Endothelial cell of umbilical vein (primary cell): ENCODE data around the gene C12orf60. TPM values are rescaled to one million over a fixed set of nuclear protein-coding genes. Genes with fewer than 3 reads are reported as not detected.

Experiments used
- BruUV-seq: library from RNA; stranded (reverse); fragments of 400-500 nt; replicated peaks from 2 replicates; lab custom pipeline; 2021; lab: Mats Ljungman, UMichigan
- CTCF ChIA-PET: fragments of 300-600, 350-600 bp; sonication (Branson Sonifier 250); formaldehyde crosslinking; loops from one replicate; lab custom pipeline; 2021; ENCODE audit warnings: antibody characterized with exemption, inconsistent platforms; lab: Charles Lee
- POLR2A ChIA-PET: fragments of 300-600, 350-600 bp; sonication (Branson Sonifier 250); formaldehyde crosslinking; loops from one replicate; lab custom pipeline; 2021; ENCODE audit warnings: antibody characterized with exemption, inconsistent platforms; lab: Charles Lee
- DNase-seq: peaks from one replicate; pipeline ENCODE4 v3.0.0-alpha.2; 2011; ENCODE audit warnings: low read depth, low spot score
- FAIRE-seq: peaks from 2 replicates; lab custom pipeline; 2011; peaks lifted over from hg19 to GRCh38; lab: Jason Lieb, UNC
- H2AFZ ChIP-seq: 2 replicates; pipeline ENCODE4 v1.6.0; 2012; ENCODE audit warnings: low read depth, low read length, control low read depth, inconsistent platforms
- H3K27ac ChIP-seq: 2 replicates; pipeline ENCODE4 v1.5.1; 2011; ENCODE audit warnings: low read depth, mild to moderate bottlenecking, control low read depth, low read length, moderate library complexity; ENCODE audit not compliant: insufficient read depth
- H3K27me3 ChIP-seq, 2 experiments: 2 replicates each; pipeline versions ENCODE4 v1.6.0 to v1.6.1; 2011; ENCODE audit warnings: low read length in 2 of 2, mixed read lengths in 1 of 2; ENCODE audit not compliant: control insufficient read depth in 2 of 2, insufficient read depth in 2 of 2
- H3K36me3 ChIP-seq, 2 experiments: 2 replicates in 1 of 2; 3 replicates in 1 of 2; pipeline ENCODE4 v1.5.1; 2011; ENCODE audit warnings: low read length in 2 of 2, mild to moderate bottlenecking in 1 of 2, moderate library complexity in 1 of 2; ENCODE audit not compliant: control insufficient read depth in 2 of 2, insufficient read depth in 2 of 2; ENCODE audit errors: extremely low read depth in 1 of 2
- H3K4me1 ChIP-seq: 3 replicates; pipeline ENCODE4 v1.5.1; 2011; ENCODE audit warnings: mild to moderate bottlenecking, low read length; ENCODE audit not compliant: control insufficient read depth, insufficient read depth; ENCODE audit errors: extremely low read depth
- H3K4me2 ChIP-seq: 2 replicates; pipeline ENCODE4 v1.6.1; 2011; ENCODE audit warnings: low read length, control low read depth, mixed read lengths; ENCODE audit not compliant: insufficient read depth
- H3K4me3 ChIP-seq, 3 experiments: fragments of 200-600 bp in 1 of 3; sonication (generic), shearing (Covaris generic) in 1 of 3; replicated peaks in 1 of 3; 2 replicates each; pipeline ENCODE4 v1.5.1; 2011 to 2016; ENCODE audit warnings: control low read depth in 3 of 3, low read length in 3 of 3, mild to moderate bottlenecking in 2 of 3, inconsistent platforms in 1 of 3, low read depth in 1 of 3, moderate library complexity in 1 of 3; ENCODE audit not compliant: insufficient read depth in 1 of 3
- H3K79me2 ChIP-seq: 2 replicates; pipeline ENCODE4 v1.6.0; 2012; ENCODE audit warnings: low read length, inconsistent platforms; ENCODE audit not compliant: control insufficient read depth, insufficient read depth
- H3K9ac ChIP-seq: replicated peaks from 2 replicates; pipeline ENCODE3; 2011; ENCODE audit warnings: low read length, control low read depth; ENCODE audit not compliant: insufficient read depth; ENCODE audit errors: extremely low read depth
- H3K9me1 ChIP-seq: replicated peaks from 3 replicates; pipeline ENCODE4 v1.6.0; 2011; ENCODE audit warnings: mild to moderate bottlenecking, low read length; ENCODE audit not compliant: control insufficient read depth, insufficient read depth; ENCODE audit errors: extremely low read depth
- H3K9me3 ChIP-seq: replicated peaks from 2 replicates; pipeline ENCODE4 v1.5.1; 2012; ENCODE audit warnings: low read length, inconsistent platforms; ENCODE audit not compliant: control insufficient read depth, insufficient read depth
- H4K20me1 ChIP-seq: replicated peaks from 2 replicates; pipeline ENCODE3; 2011; ENCODE audit warnings: mild to moderate bottlenecking, low read length; ENCODE audit not compliant: control insufficient read depth, insufficient read depth; ENCODE audit errors: extremely low read depth
- CTCF ChIP-seq, 2 donors: IDR thresholded peaks; 1 replicate in 1 of 2; 2 replicates in 1 of 2; pipeline ENCODE4 v1.5.1; 2011; ENCODE audit warnings: low read length in 2 of 2, mild to moderate bottlenecking in 2 of 2, moderate library complexity in 2 of 2, control low read depth in 1 of 2, inconsistent platforms in 1 of 2, low read depth in 1 of 2; ENCODE audit not compliant: insufficient read depth in 1 of 2; ENCODE audit errors: extremely low read depth in 1 of 2
- EZH2 ChIP-seq: IDR thresholded peaks from 2 replicates; pipeline ENCODE4 v1.6.1; 2012; ENCODE audit warnings: borderline replicate concordance, low read depth, mild to moderate bottlenecking, moderate library complexity, low read length, inconsistent platforms; ENCODE audit not compliant: severe bottlenecking
- FOS ChIP-seq: IDR thresholded peaks from 2 replicates; pipeline ENCODE4 v1.6.1; 2011; ENCODE audit warnings: mild to moderate bottlenecking, low read length, moderate library complexity, borderline replicate concordance; ENCODE audit not compliant: insufficient read depth
- GATA2 ChIP-seq: IDR thresholded peaks from 2 replicates; pipeline ENCODE4 v1.7.0; 2011; ENCODE audit warnings: low read depth, mild to moderate bottlenecking, moderate library complexity, mixed read lengths, low read length; ENCODE audit not compliant: insufficient read length, insufficient read depth
- JUN ChIP-seq: IDR thresholded peaks from 2 replicates; pipeline ENCODE4 v1.6.1; 2011; ENCODE audit warnings: borderline replicate concordance, low read depth; ENCODE audit not compliant: insufficient read length, insufficient read depth
- MAX ChIP-seq: IDR thresholded peaks from 2 replicates; pipeline ENCODE4 v1.6.1; 2011; ENCODE audit not compliant: insufficient read depth, insufficient read length
- MYC ChIP-seq: IDR thresholded peaks from one replicate; pipeline ENCODE4 v1.6.1; 2011; ENCODE audit warnings: mild to moderate bottlenecking, low read depth, low read length
- POLR2A ChIP-seq: IDR thresholded peaks from 2 replicates; pipeline ENCODE4 v1.6.1; 2012; ENCODE audit warnings: low read depth, mild to moderate bottlenecking, control low read depth, low read length
- POLR2AphosphoS5 ChIP-seq: IDR thresholded peaks from 2 replicates; pipeline ENCODE4 v1.6.1; 2012; ENCODE audit warnings: low read depth, mild to moderate bottlenecking, control low read depth, low read length, moderate library complexity; ENCODE audit not compliant: insufficient read depth
- dilution Hi-C: fragments of 300-500 bp; cut with MboI; formaldehyde crosslinking; loops from one replicate; pipeline ENCODE4 v1.15.0; 2019; ENCODE audit warnings: low sequenced_read_pairs; ENCODE audit not compliant: extremely low pct_ligation_motif_present
- intact Hi-C: fragments of 100-400 bp; cut with micrococcal nuclease; formaldehyde crosslinking; loops from one replicate; pipeline ENCODE4 v1.10.0; 2022
- polyA plus RNA-seq, 4 experiments: library from polyadenylated mRNA; depleted of rRNA in 3 of 4; stranded (reverse) in 3 of 4; unstranded in 1 of 4; fragments of >200 nt; gene quantifications; 2 replicates each; pipeline versions ENCODE4 v1.2.1 to v1.2.3, GENCODE V29; 2011 to 2012; ENCODE audit warnings: missing spikeins in 1 of 4
- total RNA-seq: library from RNA; stranded (reverse); gene quantifications from 2 replicates; pipeline ENCODE4 v1.2.3, GENCODE V29; 2021

Gene C12orf60
- total and polyA plus RNA-seq, 2 donors (not counting 3 experiments of a cell fraction or from before 2014, with no cell fraction given), result 0.52 to 1.3 TPM

- no TSS peak for BruUV-seq
- intact Hi-C loops (no loop called here), dilution Hi-C loops (no loop called here)
- TF ChIP-seq FOS, result no peak
- no peak for TF ChIP-seq MYC
- no peak for TF ChIP-seq CTCF (IDR thresholded peaks at IDR 0.05; ENCODE audit: extremely low read depth in 1 of 2, insufficient read depth in 1 of 2, low read depth in 1 of 2, low read length in 2 of 2)
- no peak for TF ChIP-seq POLR2AphosphoS5
- TF ChIP-seq MAX, result no peak
- no peak for TF ChIP-seq GATA2
- TF ChIP-seq JUN, result no peak
- no peak for TF ChIP-seq POLR2A
- TF ChIP-seq EZH2, result no peak
- CTCF ChIA-PET, result no interaction called here
- H3K27ac ChIP-seq, result no peak overlapping the region
- FAIRE-seq, result no peak
- H3K4me2 ChIP-seq, result no peak overlapping the region
- DNase-seq, result no peak
- H3K4me1 ChIP-seq, result peaks cover 6% of the 10 kb centered on the region
- H3K27me3 ChIP-seq, result no peaks in the 10 kb centered on the region
- no peak overlapping the region for H2AFZ ChIP-seq
- no peak overlapping the region for H3K4me3 ChIP-seq
- no peaks in the 10 kb centered on the region for H3K9me1 ChIP-seq
- POLR2A ChIA-PET, result no interaction called here
- no peaks in the 10 kb centered on the region for H3K36me3 ChIP-seq
- H3K9ac ChIP-seq, result no peak overlapping the region
- H3K9me3 ChIP-seq, result no peaks in the 10 kb centered on the region
- no peaks in the 10 kb centered on the region for H3K79me2 ChIP-seq
- H4K20me1 ChIP-seq, result no peaks in the 10 kb centered on the region
These were observed 55.0 kb downstream of the C12orf60 start for GRCh38 chr12:14858513-14858912.
